Adipose tissue (tissue), 3 donors: ENCODE results near the gene OXTR. TPM values are rescaled to one million over a fixed set of nuclear protein-coding genes. Genes with fewer than 3 reads are reported as not detected.

Source experiments
- H3K27ac ChIP-seq: one replicate; pipeline ENCODE4 v1.5.1; 2013; ENCODE audit warnings: low read depth, low read length
- whole genome bisulfite sequencing, 3 donors: extraction: QIAGEN DNeasy Blood & Tissue Kit; methylation state at CpG; one replicate each; pipeline ENCODE4 v1.1.7; 2013; 5-methylcytosine and 5-hydroxymethylcytosine counted together
- polyA plus RNA-seq, 3 donors: library from polyadenylated mRNA; stranded (reverse); fragments of 200-250 nt; gene quantifications; one replicate each; pipeline ENCODE4 v1.2.3, GENCODE V29; 2013
- donor health status: healthy with polysubstance abuse.
- donor health status: Bipolar disorder and iron deficiency.
- donor health status: healthy.

The OXTR gene
- under 1 TPM in 2 of 3 donors, not detected in 1; 0.03 to 0.09 TPM for polyA plus RNA-seq

DNA sequence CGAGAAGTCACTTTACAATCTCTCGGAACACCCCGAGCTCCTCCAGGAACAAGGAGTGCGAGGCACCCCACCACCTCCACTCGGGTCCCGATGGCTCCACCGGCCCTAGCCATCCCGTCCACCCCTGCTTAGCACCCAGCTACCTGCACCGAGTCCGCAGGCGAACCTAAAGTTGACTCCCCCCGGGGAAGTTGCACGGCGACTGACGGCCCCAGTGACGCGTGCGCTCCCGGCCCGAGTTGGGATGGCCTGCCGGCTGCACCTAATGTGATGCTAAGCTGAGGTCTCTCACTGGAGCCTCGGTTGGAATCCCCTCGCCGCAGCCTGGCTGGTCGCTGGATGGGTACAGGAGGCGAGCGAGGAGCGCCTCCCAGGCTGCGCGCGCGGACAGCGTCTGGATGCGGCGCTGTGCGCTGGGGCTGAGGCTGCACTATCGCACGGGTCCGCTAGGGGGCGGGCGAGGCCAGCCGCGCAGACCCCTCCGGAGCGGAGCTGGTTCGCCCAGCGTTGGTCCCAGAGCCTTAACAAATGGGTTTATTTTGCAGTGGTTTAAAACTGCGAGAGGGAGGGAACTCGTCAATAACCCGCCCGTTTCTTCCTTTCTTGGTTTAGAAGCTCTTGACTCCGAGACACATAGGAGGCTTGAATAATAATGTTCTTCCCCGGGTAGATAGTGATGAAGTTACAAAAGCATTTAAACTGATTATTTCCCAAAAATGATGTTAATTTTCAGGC lies at the start of gene OXTR:
OXTR (minus strand) TSS at position 526 of the 735 bp plus-strand sequence. CDS start 1,426 bp downstream, outside the sequence.
- H3K27ac ChIP-seq: no peak within 1 kb of the TSS
- 4 to 5% (median 4%) methylated on average over 52 to 53 of the region's 53 CpGs for WGBS, 3 donors

DNA sequence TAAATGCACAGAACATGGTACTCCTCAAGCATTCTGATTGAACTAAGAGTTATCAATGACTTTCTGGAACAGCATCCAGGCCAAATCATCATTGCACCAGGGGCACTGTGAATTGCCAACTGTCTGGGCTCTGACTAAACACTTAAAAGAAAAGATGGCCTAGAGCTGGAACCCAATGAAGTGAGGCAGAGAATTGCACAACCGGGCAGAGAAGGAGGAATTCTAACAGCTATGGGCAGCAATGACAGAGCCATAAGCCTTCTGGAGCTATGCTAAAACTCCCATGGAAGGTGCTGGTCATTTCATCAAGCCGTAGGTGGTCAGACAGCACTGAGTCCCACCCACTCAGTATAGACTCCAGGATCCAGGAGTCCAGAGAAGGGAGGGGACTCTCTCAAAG lies 48.1 kb upstream of the OXTR start:
- WGBS, 3 donors: 83 to 96% (median 93%) methylated on average over 2 of the region's 2 CpGs
- H3K27ac ChIP-seq: no peak overlapping the region

DNA sequence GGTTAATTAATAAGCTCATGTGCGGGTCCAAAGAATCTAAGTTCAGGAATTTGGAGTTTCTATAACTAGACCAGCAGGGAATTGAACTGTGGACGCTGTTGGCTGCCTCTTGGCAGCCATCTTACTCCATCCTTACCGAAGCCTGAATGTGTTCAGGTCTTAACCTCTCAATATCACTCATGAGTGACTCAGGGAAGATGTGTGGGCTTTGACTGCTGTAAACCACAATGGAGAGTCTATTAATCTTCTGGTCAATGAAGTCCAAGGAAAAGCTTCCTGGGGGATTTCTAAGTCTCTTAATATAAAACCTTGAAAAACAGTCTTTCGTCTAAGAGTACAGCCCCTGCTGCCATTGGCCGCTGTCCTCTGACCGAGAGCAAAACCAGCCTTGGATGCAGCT lies 46.7 kb upstream of the OXTR start:
- H3K27ac ChIP-seq: no peak overlapping the region
- WGBS, 3 donors: 85 to 93% (median 92%) methylated on average over 6 of the region's 6 CpGs

DNA sequence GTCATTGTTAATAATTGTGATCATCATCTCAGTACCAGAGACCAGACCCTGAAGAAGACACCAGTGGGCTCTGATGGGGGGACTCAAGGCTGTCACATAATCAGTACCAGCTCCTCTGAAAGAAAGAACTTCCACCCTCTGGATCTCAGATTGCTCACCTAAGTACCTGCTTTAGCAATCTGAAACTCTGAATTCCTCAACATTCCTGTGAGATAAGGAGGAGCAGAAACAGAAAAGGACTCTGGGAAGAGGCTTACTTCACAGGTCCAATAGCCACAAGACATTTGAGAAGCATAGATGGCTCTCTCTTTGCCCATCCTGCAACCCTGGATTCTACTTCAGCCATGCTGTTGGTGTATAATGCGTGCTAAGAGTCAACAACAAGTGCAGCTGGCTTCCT lies 44.0 kb upstream of the OXTR start:
- H3K27ac ChIP-seq: no peak overlapping the region
- WGBS, 3 donors: 84 to 96% (median 95%) methylated on average over 1 of the region's 1 CpG

DNA sequence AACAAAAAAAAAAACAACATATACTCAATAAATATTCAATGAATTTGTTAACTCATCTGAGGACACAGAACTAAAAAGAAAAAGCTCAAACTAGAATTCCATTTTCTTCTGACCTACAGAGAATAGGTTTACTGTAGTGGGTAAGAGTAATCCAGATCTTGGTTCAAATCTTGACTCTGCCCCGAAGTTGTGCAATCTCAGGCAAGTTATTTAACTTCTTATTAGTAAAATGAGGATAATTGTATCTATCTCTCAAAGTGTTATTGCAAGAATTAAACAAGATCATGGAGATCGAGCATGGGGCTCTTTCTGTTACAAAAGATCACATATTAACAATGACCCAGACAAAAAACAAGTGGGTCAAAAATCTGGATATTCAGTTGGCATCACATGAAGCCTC lies 41.1 kb upstream of the OXTR start:
- WGBS, 3 donors: 70 to 91% (median 87%) methylated on average over 2 of the region's 2 CpGs

DNA sequence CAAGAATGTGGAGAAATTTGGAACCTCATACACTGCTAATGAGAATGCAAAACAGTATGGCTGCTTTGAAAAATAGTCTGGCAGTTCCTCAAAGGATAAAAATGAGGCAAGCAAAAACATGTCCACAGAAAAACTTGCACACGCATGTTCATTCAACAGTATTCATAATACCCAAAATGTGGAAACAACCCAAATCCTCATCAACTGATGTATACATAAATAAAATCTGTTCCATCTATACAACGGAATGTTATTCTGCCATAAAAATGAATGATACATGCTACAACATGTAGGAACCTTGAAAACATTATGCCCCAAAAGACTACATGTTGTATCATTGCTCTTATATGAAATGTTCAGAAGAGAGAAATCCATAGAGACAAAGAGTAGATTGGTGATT lies 36.4 kb upstream of the OXTR start:
- WGBS, 3 donors: 90 to 96% (median 95%) methylated on average over 2 of the region's 2 CpGs

More for the DNA sequence above, 41.1 kb upstream of the OXTR start:
- no peak overlapping the region for H3K27ac ChIP-seq

DNA sequence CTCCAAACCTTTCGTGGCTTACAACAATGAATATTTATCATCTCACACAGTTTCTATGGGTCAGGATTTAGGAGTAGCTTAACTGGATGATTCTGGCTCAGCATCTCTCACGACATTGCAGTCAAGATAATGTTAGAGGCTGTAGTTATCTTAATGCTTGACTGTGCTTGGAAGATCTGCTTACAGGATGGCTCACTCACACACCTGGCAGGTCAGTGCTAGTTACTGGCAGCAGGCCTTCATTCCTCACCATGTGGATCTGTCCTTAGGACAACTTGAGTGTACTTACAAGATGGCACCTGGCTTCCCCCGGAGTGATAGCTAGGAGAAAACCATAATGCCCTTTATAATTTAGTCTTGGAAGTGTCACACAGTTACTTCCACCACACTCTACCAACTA lies 32.8 kb upstream of the OXTR start:
- WGBS, 3 donors: 73 to 87% (median 82%) methylated on average over 3 of the region's 3 CpGs
- no peak overlapping the region for H3K27ac ChIP-seq

More for the DNA sequence above, 36.4 kb upstream of the OXTR start:
- H3K27ac ChIP-seq: no peak overlapping the region

DNA sequence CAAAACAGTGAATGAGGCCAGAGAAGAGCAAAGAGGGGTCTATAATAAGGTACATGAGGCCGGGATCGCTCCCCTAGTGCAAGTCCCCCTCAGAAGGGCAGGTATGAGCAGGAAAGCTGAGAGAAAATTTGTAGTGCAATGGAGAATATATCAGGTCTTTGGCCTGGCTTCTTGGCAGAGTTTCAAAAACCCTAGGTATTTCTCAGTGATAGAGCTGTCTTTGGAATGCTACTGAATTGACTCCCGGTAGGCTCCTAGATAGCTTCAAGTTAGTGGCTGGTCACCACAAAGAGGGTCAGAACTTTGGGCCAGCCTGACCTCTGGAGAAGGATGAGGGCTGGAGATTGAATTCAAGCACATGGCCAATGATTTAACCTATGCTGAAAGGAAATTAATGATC lies 30.6 kb upstream of the OXTR start:
- 56 to 72% (median 68%) methylated on average over 3 of the region's 3 CpGs for WGBS, 3 donors

DNA sequence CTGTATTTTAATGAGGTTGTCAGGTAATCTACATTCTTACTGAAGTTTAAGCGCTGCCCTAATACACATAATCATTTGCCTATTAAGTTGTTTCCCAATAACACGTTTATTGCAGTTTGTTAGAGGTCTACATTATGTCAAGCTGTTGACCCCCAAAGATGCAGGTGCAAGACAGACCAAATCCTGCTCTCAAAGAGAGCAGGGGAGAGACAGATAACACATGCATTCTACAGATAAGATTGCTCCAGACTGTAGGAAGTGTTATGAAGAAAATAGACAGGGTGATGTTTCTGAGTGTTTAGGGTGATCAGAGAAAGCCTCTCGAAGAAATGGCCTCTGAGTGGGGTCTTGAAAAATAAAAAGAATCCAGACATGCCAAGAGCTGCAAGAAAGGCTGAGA lies 24.8 kb upstream of the OXTR start:
- 81 to 90% (median 86%) methylated on average over 3 of the region's 3 CpGs for WGBS, 3 donors
- no peak overlapping the region for H3K27ac ChIP-seq

More for the DNA sequence above, 30.6 kb upstream of the OXTR start:
- H3K27ac ChIP-seq: no peak overlapping the region

DNA sequence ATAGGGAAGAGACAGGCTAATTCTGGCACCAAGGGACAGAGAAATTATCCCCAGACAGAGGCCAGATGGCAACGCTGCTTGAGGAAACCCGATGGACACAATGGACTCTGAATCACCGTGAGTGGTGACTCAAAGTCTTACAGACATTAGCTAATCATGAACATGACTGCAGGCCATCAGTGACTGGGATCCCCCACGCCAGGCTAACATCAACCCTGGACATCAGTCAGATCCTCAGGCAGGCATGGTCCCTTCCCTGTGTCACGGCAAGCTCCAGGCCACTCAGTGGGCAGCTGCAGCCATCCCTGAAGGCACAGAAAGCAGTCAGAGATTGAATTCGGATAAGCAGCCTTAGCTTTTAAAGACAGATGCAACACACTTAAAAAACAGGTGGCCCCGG lies 23.8 kb upstream of the OXTR start:
- no peak overlapping the region for H3K27ac ChIP-seq
- 86 to 90% (median 86%) methylated on average over 7 of the region's 7 CpGs for WGBS, 3 donors

DNA sequence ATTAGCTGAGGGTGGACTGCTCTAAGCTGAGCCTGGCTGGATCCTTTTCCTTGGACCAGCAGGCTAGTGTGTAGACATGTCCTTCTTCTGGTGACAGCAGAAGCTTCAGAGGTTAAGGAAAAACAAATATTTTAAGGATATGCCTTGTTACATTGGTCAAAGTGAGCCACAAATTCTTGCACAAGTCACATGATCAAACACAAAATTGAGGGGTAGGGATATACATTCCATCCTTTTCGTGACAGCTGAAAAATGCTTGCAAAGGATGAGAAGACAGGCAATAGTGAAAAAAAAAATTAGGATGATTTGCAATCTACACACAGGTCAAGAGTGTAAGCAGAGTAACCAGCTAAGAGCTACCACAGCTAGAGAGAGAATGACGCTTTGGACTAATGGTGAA lies 21.1 kb upstream of the OXTR start:
- H3K27ac ChIP-seq: no peak overlapping the region
- WGBS, 3 donors: 82 to 90% (median 85%) methylated on average over 2 of the region's 2 CpGs

DNA sequence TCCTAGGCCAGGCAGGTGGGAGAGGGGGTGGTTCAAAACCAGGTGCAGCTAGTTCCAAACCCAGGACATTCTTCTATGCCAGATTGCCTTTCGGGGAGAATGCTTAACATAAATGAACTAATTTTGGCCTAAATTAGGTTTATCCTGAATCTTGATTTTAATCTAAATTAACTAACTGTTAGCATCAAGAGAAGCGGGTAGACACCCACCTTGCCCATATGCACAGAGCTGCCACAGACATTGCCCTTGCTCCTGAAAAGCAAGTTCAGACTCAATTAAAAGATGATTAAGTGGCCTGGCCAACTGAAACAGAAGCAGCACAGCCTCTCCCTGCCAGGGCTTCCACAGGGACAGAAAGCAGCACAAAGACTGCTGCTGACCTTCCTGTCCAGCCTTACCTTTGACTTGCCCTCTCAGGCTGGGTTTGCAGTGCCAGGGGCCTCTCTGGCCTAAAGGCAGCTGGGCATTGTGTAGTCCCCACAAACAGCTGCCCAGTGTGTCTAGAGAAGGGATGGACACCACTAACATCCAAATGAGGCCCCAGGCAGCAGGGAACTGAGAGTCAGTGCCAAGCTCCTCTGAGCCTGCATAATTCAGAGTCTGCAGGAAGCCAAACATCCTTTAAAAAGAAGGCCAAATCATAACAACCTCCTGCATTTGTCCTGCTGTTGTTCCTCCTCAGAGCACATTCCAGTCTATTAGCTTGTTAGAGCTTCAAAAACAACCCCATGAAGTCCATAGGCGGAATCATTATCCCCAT lies 15.4 kb upstream of the OXTR start:
- WGBS, 3 donors: 70 to 93% (median 87%) methylated on average over 3 of the region's 3 CpGs
- no peak overlapping the region for H3K27ac ChIP-seq

DNA sequence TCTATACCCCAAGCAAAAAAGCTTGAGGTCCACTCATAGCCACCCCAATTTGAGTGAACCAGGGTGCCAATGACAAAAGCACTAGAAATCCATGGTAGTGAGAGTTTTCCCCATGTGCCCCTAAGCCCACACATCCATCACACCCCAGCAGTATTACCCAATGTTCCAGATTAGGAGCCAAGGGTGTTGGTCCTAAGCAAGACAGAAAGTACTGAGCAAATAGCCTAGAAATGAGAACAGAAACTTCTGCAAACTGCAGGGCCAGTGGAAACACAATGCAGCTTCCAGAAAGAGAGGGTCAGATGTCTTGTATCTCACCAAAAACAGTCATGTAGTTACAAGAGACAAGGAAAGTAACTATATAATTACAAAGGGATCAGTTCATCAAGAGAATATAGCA lies 10.9 kb upstream of the OXTR start:
- H3K27ac ChIP-seq: no peak overlapping the region

DNA sequence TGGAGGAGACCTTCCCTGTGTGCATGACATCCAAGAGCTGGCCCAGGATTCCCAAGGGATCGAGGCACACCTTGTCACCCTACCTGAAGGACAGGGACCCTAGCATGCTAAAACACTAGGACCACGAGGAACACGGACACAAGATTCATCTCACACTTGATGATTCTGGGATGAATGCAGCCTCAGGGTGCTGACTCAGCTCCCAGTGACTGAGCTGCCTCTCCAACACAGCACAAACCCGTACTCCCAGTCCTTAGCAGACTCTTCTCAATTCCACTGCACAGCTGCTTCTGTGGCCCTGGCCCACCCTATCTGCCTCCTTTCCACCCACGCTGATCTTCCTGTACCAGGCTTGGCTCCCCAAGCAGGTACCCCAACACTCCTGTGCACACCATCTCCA lies 9.1 kb upstream of the OXTR start:
- 83 to 94% (median 84%) methylated on average over 5 of the region's 5 CpGs for WGBS, 3 donors
- no peak overlapping the region for H3K27ac ChIP-seq

DNA sequence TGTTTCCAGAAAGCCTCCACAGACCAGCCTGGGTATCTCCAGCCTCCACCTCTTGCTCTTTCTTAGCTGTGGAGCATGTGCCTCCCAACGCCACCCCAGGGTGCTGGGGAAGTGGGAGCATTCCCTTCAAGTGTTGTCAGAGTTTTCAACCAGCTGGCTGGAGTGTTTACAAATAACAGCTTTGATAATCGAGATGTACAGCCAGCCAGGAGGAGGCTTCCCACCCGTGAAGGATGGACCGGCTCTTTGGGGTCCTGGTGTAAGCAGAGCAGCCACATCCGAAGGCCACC lies 8.5 kb upstream of the OXTR start:
- WGBS, 3 donors: 68 to 75% (median 74%) methylated on average over 5 of the region's 5 CpGs

DNA sequence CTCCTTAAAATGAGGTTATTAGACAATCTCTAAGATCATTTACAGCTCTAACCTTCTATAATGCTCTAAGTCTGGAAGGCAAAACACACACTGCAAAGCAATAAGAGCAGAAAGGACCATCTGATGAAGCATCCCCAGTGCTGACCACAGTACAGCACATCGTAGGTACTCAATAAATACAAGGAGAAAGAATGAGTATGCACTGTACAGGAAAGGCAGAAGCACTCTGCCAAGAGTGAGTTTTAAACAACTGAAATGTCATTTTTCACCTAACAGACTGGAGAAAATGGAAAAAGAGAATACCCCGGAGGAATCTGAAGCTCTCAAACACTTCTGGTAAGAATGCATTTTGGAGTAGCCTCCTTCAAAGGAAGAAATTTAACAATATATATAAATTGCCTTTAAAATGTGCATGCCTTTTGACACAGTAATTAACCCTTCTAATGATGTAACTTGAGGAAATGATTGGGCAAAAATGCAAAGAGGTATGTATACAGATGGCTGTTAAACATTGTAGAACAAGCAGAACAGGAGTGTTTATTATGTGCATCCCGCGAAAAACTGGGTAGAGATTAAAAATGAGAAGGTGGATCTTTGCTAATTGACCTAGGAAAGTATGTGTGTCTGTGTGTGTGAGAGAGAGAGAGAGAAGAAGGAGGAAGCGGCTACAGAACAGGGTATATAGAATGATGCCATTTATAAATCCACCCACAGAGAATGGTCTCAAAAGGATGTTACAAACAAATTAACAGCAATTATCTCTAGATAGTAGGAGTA lies 8.0 kb upstream of the OXTR start:
- WGBS, 3 donors: 77 to 81% (median 78%) methylated on average over 5 of the region's 5 CpGs
- no peak overlapping the region for H3K27ac ChIP-seq

More for the DNA sequence above, 8.5 kb upstream of the OXTR start:
- no peak overlapping the region for H3K27ac ChIP-seq

DNA sequence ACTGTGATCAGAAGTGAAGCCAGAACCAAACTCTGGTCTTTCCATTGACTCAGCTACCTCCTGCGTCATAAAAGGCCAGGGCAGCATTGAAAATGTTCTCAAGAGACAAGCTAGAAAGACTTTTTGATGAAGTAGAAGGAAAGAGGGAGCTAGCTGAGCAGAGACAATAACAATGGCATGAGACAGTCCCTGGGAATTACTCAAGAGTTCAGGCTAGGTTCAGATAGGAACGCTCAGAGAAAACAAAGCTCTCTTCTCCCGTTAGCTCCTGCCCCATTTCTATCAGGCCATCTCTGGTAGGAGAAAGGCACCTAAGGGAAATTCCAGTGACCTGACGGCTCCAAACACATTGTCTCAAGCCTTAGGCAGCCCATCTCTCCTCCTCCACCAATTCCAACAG lies 7.0 kb upstream of the OXTR start:
- no peak overlapping the region for H3K27ac ChIP-seq
- 51 to 70% (median 70%) methylated on average over 4 of the region's 4 CpGs for WGBS, 3 donors

DNA sequence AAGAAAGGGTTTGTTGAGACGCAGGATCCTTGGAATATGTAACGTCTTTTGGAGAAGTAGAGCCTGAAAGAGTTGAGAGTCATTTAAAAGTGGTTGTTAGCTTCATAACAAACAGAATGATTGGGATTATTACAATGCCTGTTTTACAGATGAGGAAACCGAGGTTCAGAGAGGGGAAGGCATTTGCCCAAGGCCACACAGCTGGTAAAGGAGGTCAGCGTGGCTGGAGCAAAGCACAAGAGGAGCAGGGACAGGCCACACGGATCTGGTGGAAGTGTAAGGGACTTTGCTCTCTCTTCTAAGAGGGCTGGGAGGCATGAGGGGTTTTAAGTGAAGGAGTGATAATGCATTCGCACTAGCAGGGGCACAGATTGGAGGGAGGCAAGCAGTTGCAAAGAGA lies 6.2 kb upstream of the OXTR start:
- WGBS, 3 donors: 83 to 92% (median 91%) methylated on average over 6 of the region's 6 CpGs
- H3K27ac ChIP-seq: no peak overlapping the region

DNA sequence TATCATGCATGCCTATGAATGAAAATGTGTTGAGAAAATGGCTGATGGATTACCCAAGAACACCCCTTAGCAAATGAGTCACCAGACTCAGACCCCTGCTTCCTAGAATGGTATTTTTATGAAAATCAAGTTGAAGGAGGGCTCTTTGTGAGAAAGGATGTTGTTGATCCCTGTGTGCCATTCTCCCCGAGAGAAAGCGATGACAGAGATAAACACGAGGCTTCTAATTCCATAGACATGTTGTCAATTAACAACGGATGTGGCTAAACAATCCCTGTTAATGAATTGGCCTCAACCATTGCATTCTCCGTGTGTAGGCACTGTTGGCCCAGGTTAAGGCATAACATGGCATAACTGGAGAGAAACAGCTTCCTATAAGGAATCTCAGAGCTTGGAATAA lies 5.8 kb upstream of the OXTR start:
- no peak overlapping the region for H3K27ac ChIP-seq
- 68 to 88% (median 85%) methylated on average over 5 of the region's 5 CpGs for WGBS, 3 donors
